ENCODE measurements around the gene FAT1. TPM values are rescaled to one million over a fixed set of nuclear protein-coding genes. Genes with fewer than 3 reads are reported as not detected.

The FAT1 gene
- total and polyA plus RNA-seq, 12 donors: 20.4 to 131 (median 75.5) TPM

GRCh38 chr4:186739317-186739716 is 15.7 kb upstream of the FAT1 start:
- DNase-seq (no peak), ATAC-seq (no peak)
- intact Hi-C loops (cut with DNase I): no loop called here
- H3K9me3 ChIP-seq: no peaks in the 10 kb centered on the region
- no peaks in the 10 kb centered on the region for H3K36me3 ChIP-seq
- no peak for TF ChIP-seq CTCF (IDR thresholded peaks at IDR 0.05)
- no peak overlapping the region for H3K4me3 ChIP-seq
- no peak overlapping the region for H3K27ac ChIP-seq
- H3K27me3 ChIP-seq: peaks cover 0 to 4% (median 0%) of the 10 kb centered on the region in 7 donors
- 91 to 94% methylated on average over 9 of the region's 9 CpGs for WGBS, 2 donors
- H3K4me1 ChIP-seq: no peaks in the 10 kb centered on the region

GRCh38 chr4:186738421-186738820 is 14.8 kb upstream of the FAT1 start:
- H3K9me3 ChIP-seq: no peaks in the 10 kb centered on the region
- no peak for ATAC-seq

GRCh38 chr4:186737427-186737826 is 13.8 kb upstream of the FAT1 start:
- 72 to 73% methylated on average over 4 of the region's 4 CpGs for WGBS, 2 donors
- Histone ChIP-seq H3K27me3 (peaks cover 0 to 4% (median 0%) of the 10 kb centered on the region in 7 donors), H3K27ac (no peak overlapping the region), H3K4me1 (no peaks in the 10 kb centered on the region), H3K4me3 (no peak overlapping the region), H3K9me3 (no peaks in the 10 kb centered on the region), H3K36me3 (no peaks in the 10 kb centered on the region)
- ATAC-seq (no peak), DNase-seq (no peak)
- intact Hi-C loops (cut with DNase I): no loop called here
- no peak for TF ChIP-seq CTCF (IDR thresholded peaks at IDR 0.05)

More at GRCh38 chr4:186738421-186738820, 14.8 kb upstream of the FAT1 start:
- no peaks in the 10 kb centered on the region for H3K4me1 ChIP-seq
- H3K4me3 ChIP-seq: no peak overlapping the region
- H3K27me3 ChIP-seq: peaks cover 0 to 4% (median 0%) of the 10 kb centered on the region in 7 donors
- 83 to 90% methylated on average over 4 of the region's 4 CpGs for WGBS, 2 donors
- no peak for DNase-seq
- TF ChIP-seq CTCF (IDR thresholded peaks at IDR 0.05): no peak
- intact Hi-C loops (cut with DNase I): no loop called here
- H3K36me3 ChIP-seq: no peaks in the 10 kb centered on the region
- no peak overlapping the region for H3K27ac ChIP-seq

GRCh38 chr4:186736466-186736865 is 12.8 kb upstream of the FAT1 start:
- Histone ChIP-seq H3K27ac (no peak overlapping the region), H3K4me1 (no peaks in the 10 kb centered on the region), H3K9me3 (no peaks in the 10 kb centered on the region), H3K4me3 (no peak overlapping the region), H3K36me3 (no peaks in the 10 kb centered on the region), H3K27me3 (no peaks in the 10 kb centered on the region)
- 91% methylated on average over 6 of the region's 6 CpGs for WGBS, 2 donors
- ATAC-seq (no peak), DNase-seq (no peak)
- TF ChIP-seq CTCF (IDR thresholded peaks at IDR 0.05): no peak
- intact Hi-C loops (cut with DNase I): no loop called here
